Testis (tissue), 2 donors: ENCODE results near the gene PPP1R14B.

Experiments
- POLR2A ChIP-seq: fragments of 450-650 bp; IDR thresholded peaks from one replicate; pipeline ENCODE4 v1.6.1; 2017; ENCODE audit warnings: antibody characterized with exemption, mild to moderate bottlenecking, moderate library complexity
- TF ChIP-seq, protein P1 (sequence below), 3 experiments: fragments of 450-650 bp in 2 of 3; fragments of 200-600 bp in 1 of 3; sonication (generic) in 1 of 3; IDR thresholded peaks; one replicate each; pipeline ENCODE4 v1.5.1; 2016 to 2019; ENCODE audit warnings: antibody characterized with exemption in 3 of 3, mild to moderate bottlenecking in 2 of 3, moderate library complexity in 1 of 3

DNA sequence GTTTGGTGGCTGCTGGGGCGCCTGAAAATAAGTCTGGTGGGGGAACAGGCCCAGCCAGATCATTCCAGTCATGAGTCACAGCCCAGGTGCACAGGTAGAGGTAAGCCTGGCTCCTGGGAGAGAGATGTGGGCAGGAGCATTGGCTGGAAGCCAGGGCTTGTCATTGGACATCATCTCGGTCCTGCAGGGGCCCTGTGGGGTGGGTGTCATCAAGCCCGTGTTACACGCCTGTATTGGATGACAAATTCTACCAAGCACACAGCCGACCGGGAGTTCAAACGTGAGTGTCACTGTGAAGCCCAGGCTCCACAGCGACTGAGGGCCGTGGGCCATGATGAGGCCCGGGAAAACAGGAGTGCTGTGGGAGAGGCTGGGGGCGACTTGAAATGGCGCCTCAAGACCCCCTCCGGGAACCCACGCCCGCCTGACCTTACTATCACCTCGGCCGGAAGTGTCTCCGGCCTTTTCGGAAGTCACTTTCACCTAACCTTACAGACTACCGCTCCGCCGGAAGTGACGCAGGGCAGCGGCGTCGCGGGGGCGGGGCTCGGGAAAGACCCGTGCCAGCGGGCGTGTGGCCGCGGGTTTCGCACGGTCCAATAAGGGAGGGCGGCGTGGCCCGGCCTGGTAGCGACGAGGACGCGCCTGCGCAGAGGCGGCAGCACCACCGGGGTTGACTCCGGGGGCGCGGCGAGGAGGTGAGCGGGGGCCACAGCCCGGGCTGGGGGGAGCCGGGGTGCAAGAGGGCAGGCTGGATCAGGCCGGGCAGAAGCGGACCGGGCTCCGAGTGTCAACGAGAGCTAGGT is 6.1 kb downstream of the PPP1R14B start, which contains the start of gene FKBP2:
- TF ChIP-seq, protein P1, sequence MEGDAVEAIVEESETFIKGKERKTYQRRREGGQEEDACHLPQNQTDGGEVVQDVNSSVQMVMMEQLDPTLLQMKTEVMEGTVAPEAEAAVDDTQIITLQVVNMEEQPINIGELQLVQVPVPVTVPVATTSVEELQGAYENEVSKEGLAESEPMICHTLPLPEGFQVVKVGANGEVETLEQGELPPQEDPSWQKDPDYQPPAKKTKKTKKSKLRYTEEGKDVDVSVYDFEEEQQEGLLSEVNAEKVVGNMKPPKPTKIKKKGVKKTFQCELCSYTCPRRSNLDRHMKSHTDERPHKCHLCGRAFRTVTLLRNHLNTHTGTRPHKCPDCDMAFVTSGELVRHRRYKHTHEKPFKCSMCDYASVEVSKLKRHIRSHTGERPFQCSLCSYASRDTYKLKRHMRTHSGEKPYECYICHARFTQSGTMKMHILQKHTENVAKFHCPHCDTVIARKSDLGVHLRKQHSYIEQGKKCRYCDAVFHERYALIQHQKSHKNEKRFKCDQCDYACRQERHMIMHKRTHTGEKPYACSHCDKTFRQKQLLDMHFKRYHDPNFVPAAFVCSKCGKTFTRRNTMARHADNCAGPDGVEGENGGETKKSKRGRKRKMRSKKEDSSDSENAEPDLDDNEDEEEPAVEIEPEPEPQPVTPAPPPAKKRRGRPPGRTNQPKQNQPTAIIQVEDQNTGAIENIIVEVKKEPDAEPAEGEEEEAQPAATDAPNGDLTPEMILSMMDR (IDR thresholded peaks at IDR 0.05): no peak
- TF ChIP-seq POLR2A: no peak
